ENCODE results near the gene NFE2L3. TPM values are rescaled to one million over a fixed set of nuclear protein-coding genes. Genes with fewer than 3 reads are reported as not detected.

The NFE2L3 gene
- total RNA-seq, 4 donors from 2014 or later: 14.1 to 36.3 (median 19.7) TPM

GRCh38 chr7:26186364-26187311, 34.6 kb downstream of the NFE2L3 start:
- no peak overlapping the region for H3K27ac ChIP-seq
- no peak for DNase-seq (ENCODE audit: low spot score in 2 of 2)
- 82% methylated on average over 5 of the region's 5 CpGs for WGBS
- no peaks in the 10 kb centered on the region for H3K4me1 ChIP-seq
- no peaks in the 10 kb centered on the region for H3K9me3 ChIP-seq
- TF ChIP-seq CTCF (IDR thresholded peaks at IDR 0.05) (no peak), POLR2A (IDR thresholded peaks at IDR 0.05) (no peak), POLR2AphosphoS5 (IDR thresholded peaks at IDR 0.05) (no peak), EP300 (IDR thresholded peaks at IDR 0.05) (no peak)
- H3K27me3 ChIP-seq: no peaks in the 10 kb centered on the region
- peaks cover 39% of the 10 kb centered on the region for H3K36me3 ChIP-seq
- H3K4me3 ChIP-seq: no peak overlapping the region

GRCh38 chr7:26187380-26188205, 35.6 kb downstream of the NFE2L3 start:
- H3K27me3 ChIP-seq: no peaks in the 10 kb centered on the region
- no peak overlapping the region for H3K27ac ChIP-seq
- no peak for TF ChIP-seq POLR2A (IDR thresholded peaks at IDR 0.05)
- TF ChIP-seq EP300 (IDR thresholded peaks at IDR 0.05): no peak
- no peak for TF ChIP-seq POLR2AphosphoS5 (IDR thresholded peaks at IDR 0.05)
- TF ChIP-seq CTCF (IDR thresholded peaks at IDR 0.05): no peak
- H3K4me3 ChIP-seq: no peak overlapping the region
- peaks cover 49% of the 10 kb centered on the region for H3K36me3 ChIP-seq
- peaks cover 4% of the 10 kb centered on the region for H3K4me1 ChIP-seq
- DNase-seq (ENCODE audit: low spot score in 2 of 2): no peak
- 78% methylated on average over 11 of the region's 11 CpGs for WGBS
- no peaks in the 10 kb centered on the region for H3K9me3 ChIP-seq

GRCh38 chr7:26188206-26188956, 36.4 kb downstream of the NFE2L3 start:
- Histone ChIP-seq H3K27me3 (no peaks in the 10 kb centered on the region), H3K36me3 (peaks cover 57% of the 10 kb centered on the region), H3K4me1 (peaks cover 11% of the 10 kb centered on the region), H3K9me3 (no peaks in the 10 kb centered on the region), H3K27ac (no peak overlapping the region), H3K4me3 (no peak overlapping the region)
- 87% methylated on average over 9 of the region's 9 CpGs for WGBS
- DNase-seq (ENCODE audit: low spot score in 2 of 2): no peak
- TF ChIP-seq POLR2AphosphoS5 (IDR thresholded peaks at IDR 0.05) (no peak), EP300 (IDR thresholded peaks at IDR 0.05) (no peak), CTCF (IDR thresholded peaks at IDR 0.05) (no peak), POLR2A (IDR thresholded peaks at IDR 0.05) (no peak)

GRCh38 chr7:26188957-26189541, 37.1 kb downstream of the NFE2L3 start:
- TF ChIP-seq POLR2AphosphoS5 (IDR thresholded peaks at IDR 0.05): no peak
- peak in 1 of 2 donors; percentile 6 for TF ChIP-seq POLR2A (IDR thresholded peaks at IDR 0.05)
- Histone ChIP-seq H3K9me3 (no peaks in the 10 kb centered on the region), H3K4me3 (no peak overlapping the region), H3K27me3 (no peaks in the 10 kb centered on the region), H3K4me1 (peaks cover 17% of the 10 kb centered on the region), H3K27ac (no peak overlapping the region), H3K36me3 (peaks cover 63% of the 10 kb centered on the region)
- WGBS: 89% methylated on average over 3 of the region's 3 CpGs
- DNase-seq (ENCODE audit: low spot score in 2 of 2): no peak

- Histone ChIP-seq H3K36me3 (peaks cover 70% of the 10 kb centered on the region), H3K27me3 (no peaks in the 10 kb centered on the region), H3K27ac (no peak overlapping the region), H3K4me1 (peaks cover 24% of the 10 kb centered on the region), H3K4me3 (no peak overlapping the region), H3K9me3 (no peaks in the 10 kb centered on the region)
- TF ChIP-seq EP300 (IDR thresholded peaks at IDR 0.05) (no peak), POLR2A (IDR thresholded peaks at IDR 0.05) (no peak), CTCF (IDR thresholded peaks at IDR 0.05) (no peak), POLR2AphosphoS5 (IDR thresholded peaks at IDR 0.05) (no peak)
- WGBS: 77% methylated on average over 3 of the region's 3 CpGs
- no peak for DNase-seq (ENCODE audit: low spot score in 2 of 2)
These were observed 37.7 kb downstream of the NFE2L3 start for GRCh38 chr7:26189697-26190096.

Data from suprapubic skin (tissue), 4 donors.